PC-9 (cell line): ENCODE measurements around the gene TMEM131L. TPM values are rescaled to one million over a fixed set of nuclear protein-coding genes. Genes with fewer than 3 reads are reported as not detected.

Source experiments
- BruUV-seq: library from RNA; stranded (reverse); fragments of 400-500 nt; replicated peaks from 2 replicates; lab custom pipeline; 2021; lab: Mats Ljungman, UMichigan
- CTCF ChIA-PET: fragments of 300-600 bp; sonication (Branson Sonifier 250); formaldehyde crosslinking; loops from one replicate; lab custom pipeline; 2022; ENCODE audit warnings: antibody characterized with exemption; lab: Charles Lee
- POLR2A ChIA-PET: fragments of 300-600 bp; sonication (Branson Sonifier 250); formaldehyde crosslinking; loops from one replicate; lab custom pipeline; 2022; ENCODE audit warnings: antibody characterized with exemption; ENCODE audit not compliant: unreplicated experiment; lab: Charles Lee
- DNase-seq, 2 experiments: peaks; one replicate each; pipeline versions ENCODE4 v3.0.0 to v3.0.0-alpha.2; 2015 to 2022; ENCODE audit warnings: mixed read lengths in 1 of 2
- H2AFZ ChIP-seq: fragments of 200-600 bp; sonication (generic); 2 replicates; pipeline ENCODE4 v1.8.1; 2017; ENCODE audit warnings: antibody characterized with exemption
- H3F3A ChIP-seq: fragments of 200-600 bp; sonication (generic); 2 replicates; pipeline ENCODE4 v1.8.1; 2017; ENCODE audit warnings: antibody characterized with exemption, mild to moderate bottlenecking, low read depth; ENCODE audit not compliant: insufficient read depth
- H3K27ac ChIP-seq: fragments of 200-600 bp; sonication (generic); 2 replicates; pipeline ENCODE4 v1.6.1; 2016; ENCODE audit warnings: mixed run types
- H3K27me3 ChIP-seq: fragments of 200-600 bp; sonication (generic); 2 replicates; pipeline ENCODE4 v1.6.1; 2016; ENCODE audit warnings: low read depth, mixed run types; ENCODE audit not compliant: insufficient read depth
- H3K36me3 ChIP-seq: fragments of 200-600 bp; sonication (generic); 2 replicates; pipeline ENCODE4 v1.6.1; 2016; ENCODE audit warnings: low read depth, mixed run types
- H3K4me1 ChIP-seq: fragments of 200-600 bp; sonication (generic); replicated peaks from 2 replicates; pipeline ENCODE4 v1.6.1; 2016; ENCODE audit warnings: mixed run types; ENCODE audit not compliant: insufficient read depth
- H3K4me2 ChIP-seq: fragments of 200-600 bp; sonication (generic); 2 replicates; pipeline ENCODE4 v1.6.1; 2017; ENCODE audit warnings: mixed run types
- H3K4me3 ChIP-seq: fragments of 200-600 bp; sonication (generic); 2 replicates; pipeline ENCODE4 v1.6.1; 2016; ENCODE audit warnings: mixed run types
- H3K79me2 ChIP-seq: fragments of 200-600 bp; sonication (generic); 2 replicates; pipeline ENCODE4 v1.6.1; 2017; ENCODE audit warnings: low read depth, mixed run types
- H3K9me2 ChIP-seq: fragments of 200-600 bp; sonication (generic); 2 replicates; pipeline ENCODE4 v1.8.1; 2017; ENCODE audit warnings: mild to moderate bottlenecking; ENCODE audit not compliant: insufficient read depth
- H3K9me3 ChIP-seq: fragments of 200-600 bp; sonication (generic); 2 replicates; pipeline ENCODE4 v1.8.1; 2016; ENCODE audit warnings: low read depth; ENCODE audit not compliant: insufficient read depth
- H4K20me1 ChIP-seq: fragments of 200-600 bp; sonication (generic); 2 replicates; pipeline ENCODE4 v1.8.1; 2017; ENCODE audit not compliant: insufficient read depth
- EZH2 ChIP-seq: fragments of 200-600 bp; sonication (generic); IDR thresholded peaks from 2 replicates; pipeline ENCODE4 v1.8.0; 2017; ENCODE audit warnings: antibody characterized with exemption, low read depth
- intact Hi-C: fragments of 100-400 bp; cut with micrococcal nuclease; formaldehyde crosslinking; loops from one replicate; pipeline ENCODE4 v1.10.0; 2022; ENCODE audit not compliant: unreplicated experiment
- total RNA-seq: library from RNA; stranded (reverse); gene quantifications from 2 replicates; pipeline ENCODE4 v1.2.3, GENCODE V29; 2021
- TF ChIP-seq, protein P1 (sequence below): fragments of 200-600 bp; sonication (generic); conservative IDR thresholded peaks from 2 replicates; pipeline ENCODE4 v1.6.1; 2017; ENCODE audit warnings: mixed run types, antibody characterized with exemption, mild to moderate bottlenecking, moderate library complexity

The TMEM131L gene
- total RNA-seq, 1 experiment from 2014 or later, result 3.8 TPM

DNA sequence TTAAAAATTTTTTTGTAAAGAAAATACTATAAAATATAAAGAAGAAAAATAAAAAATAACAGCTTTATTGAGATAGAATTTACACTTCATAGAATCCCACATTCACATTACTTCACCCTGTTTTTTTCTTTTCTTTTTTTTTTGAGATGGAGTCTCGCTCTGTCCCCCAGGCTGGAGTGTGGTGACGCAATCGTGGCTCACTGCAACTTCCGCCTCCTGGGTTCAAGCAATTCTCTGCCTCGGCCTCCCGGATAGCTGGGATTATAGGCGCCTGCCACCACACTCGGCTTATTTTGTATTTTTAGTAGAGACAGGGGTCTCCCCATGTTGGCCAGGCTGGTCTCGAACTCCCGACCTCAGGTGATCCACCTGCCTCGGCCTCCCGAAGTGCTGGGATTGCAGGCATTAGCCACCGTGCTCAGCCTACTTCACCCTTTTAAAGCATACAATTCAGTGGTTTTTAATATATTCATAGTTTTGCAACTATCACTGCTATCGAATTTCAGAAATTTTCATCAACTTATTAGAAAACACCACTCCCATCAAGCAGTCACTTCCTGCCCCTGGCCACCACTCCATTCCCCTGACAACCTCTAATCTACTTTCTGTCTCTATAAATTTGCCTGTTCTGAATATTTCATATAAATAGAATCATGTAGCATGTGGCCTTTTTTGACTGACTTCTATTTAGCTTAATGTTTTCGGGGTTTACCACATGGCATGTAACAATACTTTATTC is 48.7 kb downstream of the TMEM131L start:
- Histone ChIP-seq H4K20me1 (no peaks in the 10 kb centered on the region), H3K4me1 (no peaks in the 10 kb centered on the region; the same call in 1 of the 2 replicates), H3K9me2 (no peaks in the 10 kb centered on the region), H3K27ac (no peak overlapping the region), H3K4me2 (no peak overlapping the region), H3K9me3 (no peaks in the 10 kb centered on the region), H3K79me2 (no peaks in the 10 kb centered on the region), H3F3A (no peaks in the 10 kb centered on the region), H3K27me3 (no peaks in the 10 kb centered on the region), H2AFZ (no peak overlapping the region), H3K4me3 (no peak overlapping the region), H3K36me3 (no peaks in the 10 kb centered on the region)
- intact Hi-C loops, result no loop called here
- ChIA-PET POLR2A (no interaction called here), CTCF (interaction anchor here (1.3 kb wide), 1 partner anchor 59 kb away, joined by 4 read pairs; no protein-coding TSS in a partner anchor)
- DNase-seq, result no peak
- BruUV-seq, result no TSS peak
- no peak for TF ChIP-seq EZH2
- TF ChIP-seq, protein P1, sequence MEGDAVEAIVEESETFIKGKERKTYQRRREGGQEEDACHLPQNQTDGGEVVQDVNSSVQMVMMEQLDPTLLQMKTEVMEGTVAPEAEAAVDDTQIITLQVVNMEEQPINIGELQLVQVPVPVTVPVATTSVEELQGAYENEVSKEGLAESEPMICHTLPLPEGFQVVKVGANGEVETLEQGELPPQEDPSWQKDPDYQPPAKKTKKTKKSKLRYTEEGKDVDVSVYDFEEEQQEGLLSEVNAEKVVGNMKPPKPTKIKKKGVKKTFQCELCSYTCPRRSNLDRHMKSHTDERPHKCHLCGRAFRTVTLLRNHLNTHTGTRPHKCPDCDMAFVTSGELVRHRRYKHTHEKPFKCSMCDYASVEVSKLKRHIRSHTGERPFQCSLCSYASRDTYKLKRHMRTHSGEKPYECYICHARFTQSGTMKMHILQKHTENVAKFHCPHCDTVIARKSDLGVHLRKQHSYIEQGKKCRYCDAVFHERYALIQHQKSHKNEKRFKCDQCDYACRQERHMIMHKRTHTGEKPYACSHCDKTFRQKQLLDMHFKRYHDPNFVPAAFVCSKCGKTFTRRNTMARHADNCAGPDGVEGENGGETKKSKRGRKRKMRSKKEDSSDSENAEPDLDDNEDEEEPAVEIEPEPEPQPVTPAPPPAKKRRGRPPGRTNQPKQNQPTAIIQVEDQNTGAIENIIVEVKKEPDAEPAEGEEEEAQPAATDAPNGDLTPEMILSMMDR, result no peak

DNA sequence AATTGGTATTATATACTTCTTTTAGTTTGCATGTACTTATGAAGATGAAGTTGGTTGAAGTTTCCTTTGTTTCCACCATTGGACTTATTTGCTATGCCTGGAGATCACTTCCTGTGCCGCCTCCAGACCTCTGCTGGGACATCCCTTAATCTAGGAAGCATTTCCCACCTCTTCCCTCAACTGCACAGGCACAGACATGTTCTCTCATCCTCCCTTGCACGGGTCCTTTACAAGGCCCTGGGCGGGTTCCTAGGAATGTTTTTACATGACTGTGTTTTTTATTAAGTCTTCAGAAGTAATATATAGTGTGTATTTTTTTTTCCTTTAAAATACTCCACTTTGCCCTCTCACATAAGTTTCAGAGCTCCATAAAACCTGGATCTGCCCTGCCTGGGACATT is 51.0 kb downstream of the TMEM131L start:
- no peak for DNase-seq
- H3K27ac ChIP-seq, result no peak overlapping the region
- no peaks in the 10 kb centered on the region for H3K9me2 ChIP-seq
- ChIA-PET CTCF (no interaction called here), POLR2A (no interaction called here)
- no peaks in the 10 kb centered on the region for H3K27me3 ChIP-seq
- H3F3A ChIP-seq, result no peaks in the 10 kb centered on the region
- no peaks in the 10 kb centered on the region for H4K20me1 ChIP-seq
- H3K9me3 ChIP-seq, result no peaks in the 10 kb centered on the region
- no peak overlapping the region for H2AFZ ChIP-seq
- H3K36me3 ChIP-seq, result no peaks in the 10 kb centered on the region
- H3K4me2 ChIP-seq, result no peak overlapping the region
- TF ChIP-seq EZH2, result no peak
- no peak overlapping the region for H3K4me3 ChIP-seq
- no TSS peak for BruUV-seq
- no peaks in the 10 kb centered on the region; the same call in 1 of the 2 replicates for H3K4me1 ChIP-seq
- intact Hi-C loops, result no loop called here
- H3K79me2 ChIP-seq, result no peaks in the 10 kb centered on the region

GRCh38 chr4:153518001-153518400 is 51.8 kb downstream of the TMEM131L start:
- H3K4me3 ChIP-seq, result no peak overlapping the region
- H3K4me2 ChIP-seq, result no peak overlapping the region
- intact Hi-C loops, result no loop called here
- no peaks in the 10 kb centered on the region for H3K36me3 ChIP-seq
- no peaks in the 10 kb centered on the region for H3K9me3 ChIP-seq
- ChIA-PET CTCF (no interaction called here), POLR2A (no interaction called here)
- H3K79me2 ChIP-seq, result no peaks in the 10 kb centered on the region
- no peak for DNase-seq
- H3K4me1 ChIP-seq, result no peaks in the 10 kb centered on the region; the same call in 1 of the 2 replicates
- BruUV-seq, result no TSS peak
- no peaks in the 10 kb centered on the region for H3F3A ChIP-seq
- TF ChIP-seq, protein P1, result no peak
- no peak for TF ChIP-seq EZH2
- H2AFZ ChIP-seq, result no peak overlapping the region
- H3K27ac ChIP-seq, result no peak overlapping the region
- H3K27me3 ChIP-seq, result no peaks in the 10 kb centered on the region
- no peaks in the 10 kb centered on the region for H3K9me2 ChIP-seq
- no peaks in the 10 kb centered on the region for H4K20me1 ChIP-seq
